SHP77 treated with DMSO at 0.1 percent for 48 hours (cell line): Measurements from ENCODE around the gene CUTA.

Experiments used
- DNase-seq: peaks from one replicate; lab custom pipeline; 2025; lab: John Stamatoyannopoulos, UW

CUTA gene, protein sequence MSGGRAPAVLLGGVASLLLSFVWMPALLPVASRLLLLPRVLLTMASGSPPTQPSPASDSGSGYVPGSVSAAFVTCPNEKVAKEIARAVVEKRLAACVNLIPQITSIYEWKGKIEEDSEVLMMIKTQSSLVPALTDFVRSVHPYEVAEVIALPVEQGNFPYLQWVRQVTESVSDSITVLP

DNA sequence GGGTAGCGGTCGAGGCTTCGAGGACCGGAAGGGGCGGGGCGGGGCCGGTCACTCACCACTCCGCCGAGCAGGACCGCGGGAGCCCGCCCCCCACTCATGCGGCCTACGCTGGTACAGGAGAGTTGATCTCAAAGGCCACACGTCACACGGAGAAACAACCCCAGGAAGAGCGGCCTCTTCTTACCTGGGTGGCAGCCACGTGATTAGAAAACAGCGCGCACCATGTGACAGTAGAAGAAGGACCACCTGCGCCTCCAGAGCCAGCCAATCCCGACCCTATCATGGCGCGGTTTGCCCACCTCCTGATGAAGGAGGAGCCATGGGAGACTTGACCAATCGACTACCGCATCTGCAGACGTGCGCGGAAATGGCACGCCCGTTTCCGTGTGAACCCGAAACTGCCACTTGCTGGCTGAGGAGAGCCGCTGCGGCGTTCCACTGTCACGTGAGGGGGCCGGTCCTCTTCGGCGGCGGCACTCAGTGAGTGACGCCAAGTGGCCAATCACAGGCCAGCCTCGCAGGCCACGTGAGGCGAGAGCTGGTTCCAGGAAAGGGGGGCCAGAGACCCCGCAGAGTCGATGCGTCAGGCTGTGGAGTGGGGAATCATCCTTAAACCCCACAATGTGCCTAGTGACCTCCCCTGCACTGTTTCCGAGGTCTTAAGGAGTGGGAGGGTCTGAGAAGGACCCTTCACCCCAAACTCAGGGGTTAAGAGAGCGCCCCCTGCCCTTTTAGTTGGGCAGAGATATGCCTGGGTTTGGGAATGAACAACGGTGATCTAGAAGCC is at the start of gene CUTA:
CUTA (minus strand) TSS at position 205 of the 787 bp plus-strand sequence; CDS start at position 98, 107 bp downstream.
- DNase-seq, result peak; percentile 96

DNA sequence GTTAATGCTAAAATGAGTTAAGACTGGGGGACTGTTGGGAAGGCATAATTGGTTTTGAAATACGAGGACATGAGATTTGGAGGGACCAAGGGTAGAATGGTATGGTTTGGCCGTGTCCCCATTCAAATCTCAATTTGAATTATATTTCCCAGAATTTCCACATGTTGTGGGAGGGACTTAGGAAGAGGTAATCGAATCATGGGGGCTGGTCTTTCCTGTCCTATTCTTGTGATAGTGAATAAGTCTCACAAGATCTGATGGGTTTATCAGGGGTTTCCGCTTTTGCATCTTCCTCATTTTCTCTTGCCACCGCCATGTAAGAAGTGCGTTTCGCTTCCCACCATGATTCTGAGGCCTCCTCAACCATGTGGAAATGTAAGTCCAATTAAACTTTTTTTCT is 49.2 kb upstream of the CUTA start:
- DNase-seq, result no peak

DNA sequence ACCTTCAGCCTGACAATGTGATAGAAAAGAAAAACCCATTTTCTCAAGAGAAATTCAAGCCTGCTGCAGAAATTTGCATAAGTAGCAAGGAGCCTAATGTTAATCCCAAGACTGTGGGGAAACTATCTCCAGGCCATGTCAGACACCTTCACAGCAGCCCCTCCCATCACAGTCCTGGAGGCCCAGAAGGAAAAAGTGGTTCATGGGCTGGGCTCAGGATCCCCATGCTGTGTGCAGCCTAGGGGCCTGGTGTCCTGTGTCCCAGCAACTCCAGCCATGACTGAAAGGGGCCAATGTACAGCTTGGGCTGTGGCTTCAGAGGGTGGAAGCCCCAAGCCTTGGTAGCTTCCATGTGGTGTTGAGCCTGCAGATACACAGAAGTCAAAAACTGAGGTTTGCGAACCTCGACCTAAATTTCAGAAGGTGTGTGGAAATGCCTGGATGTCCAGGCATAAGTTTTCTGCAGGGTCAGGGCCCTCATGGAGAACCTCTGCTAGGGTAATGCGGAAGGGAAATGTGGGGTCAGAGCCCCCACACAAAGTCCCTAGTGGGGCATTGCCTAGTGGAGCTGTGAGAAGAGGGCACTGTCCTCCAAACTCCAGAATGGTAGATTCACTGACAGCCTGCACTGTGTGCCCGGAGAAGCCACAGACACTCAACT is 48.3 kb upstream of the CUTA start:
- no peak for DNase-seq

DNA sequence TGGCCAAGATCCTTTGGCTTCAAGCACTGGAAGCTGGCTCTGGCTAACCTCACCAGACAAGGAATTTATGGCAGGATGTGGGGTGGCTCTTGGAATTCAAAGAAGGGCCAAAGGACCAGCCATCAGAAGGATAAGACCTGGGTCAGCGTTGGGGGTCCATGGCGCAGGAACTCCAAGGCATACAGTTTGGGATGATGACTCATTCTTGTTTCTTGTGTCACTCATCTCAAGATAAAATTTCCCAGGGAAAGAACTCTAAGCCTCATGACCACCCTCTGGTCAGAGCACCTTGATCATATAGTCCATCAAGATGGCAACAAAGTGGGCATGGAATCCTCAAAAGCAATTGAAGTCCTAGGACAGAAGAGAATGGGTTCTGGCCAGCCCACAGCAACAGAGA is 41.3 kb upstream of the CUTA start:
- DNase-seq, result no peak

DNA sequence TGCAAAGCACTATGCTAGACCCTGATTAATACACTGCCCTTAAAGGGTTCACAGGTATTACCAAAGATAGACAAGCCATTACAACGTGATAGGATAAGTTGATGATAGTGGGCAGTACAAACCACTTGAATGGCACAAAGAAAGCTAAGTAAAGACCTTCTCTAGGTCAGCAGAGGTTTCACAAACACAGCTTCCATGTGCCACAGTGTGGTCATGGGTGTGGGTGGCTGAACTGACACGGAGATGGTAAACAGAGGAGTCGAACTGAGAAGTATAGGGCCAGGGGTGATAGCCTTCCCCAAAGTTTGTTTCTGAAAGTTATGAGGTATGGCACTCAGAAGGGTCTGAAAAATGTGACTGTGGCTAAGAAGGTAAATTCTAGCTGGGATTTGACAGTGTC is 40.8 kb upstream of the CUTA start:
- no peak for DNase-seq

DNA sequence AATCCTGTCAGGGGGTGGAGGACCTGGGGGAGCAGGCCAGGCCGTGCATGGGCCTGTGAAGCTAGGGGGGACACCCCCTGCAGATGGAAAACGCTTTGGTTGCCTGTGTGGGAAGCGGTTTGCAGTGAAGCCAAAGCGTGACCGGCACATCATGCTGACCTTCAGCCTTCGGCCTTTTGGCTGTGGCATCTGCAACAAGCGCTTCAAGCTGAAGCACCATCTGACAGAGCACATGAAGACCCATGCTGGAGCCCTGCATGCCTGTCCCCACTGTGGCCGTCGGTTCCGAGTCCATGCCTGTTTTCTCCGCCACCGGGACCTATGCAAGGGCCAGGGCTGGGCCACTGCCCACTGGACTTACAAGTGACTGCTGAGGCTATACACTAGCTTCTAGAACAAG is 38.2 kb upstream of the CUTA start:
- DNase-seq, result no peak

DNA sequence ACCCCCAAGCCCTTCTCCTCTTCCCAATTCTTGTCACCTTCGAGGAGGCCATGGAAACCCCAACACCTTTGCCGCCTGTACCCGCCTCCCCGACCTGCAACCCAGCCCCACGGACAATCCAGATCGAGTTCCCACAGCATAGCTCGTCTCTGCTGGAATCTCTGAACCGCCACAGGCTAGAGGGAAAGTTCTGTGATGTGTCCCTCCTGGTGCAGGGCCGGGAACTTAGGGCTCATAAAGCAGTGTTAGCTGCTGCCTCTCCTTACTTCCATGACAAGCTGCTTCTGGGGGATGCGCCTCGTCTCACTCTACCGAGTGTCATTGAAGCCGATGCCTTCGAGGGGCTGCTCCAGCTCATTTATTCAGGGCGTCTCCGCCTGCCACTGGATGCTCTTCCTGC is 37.1 kb upstream of the CUTA start:
- DNase-seq, result no peak

DNA sequence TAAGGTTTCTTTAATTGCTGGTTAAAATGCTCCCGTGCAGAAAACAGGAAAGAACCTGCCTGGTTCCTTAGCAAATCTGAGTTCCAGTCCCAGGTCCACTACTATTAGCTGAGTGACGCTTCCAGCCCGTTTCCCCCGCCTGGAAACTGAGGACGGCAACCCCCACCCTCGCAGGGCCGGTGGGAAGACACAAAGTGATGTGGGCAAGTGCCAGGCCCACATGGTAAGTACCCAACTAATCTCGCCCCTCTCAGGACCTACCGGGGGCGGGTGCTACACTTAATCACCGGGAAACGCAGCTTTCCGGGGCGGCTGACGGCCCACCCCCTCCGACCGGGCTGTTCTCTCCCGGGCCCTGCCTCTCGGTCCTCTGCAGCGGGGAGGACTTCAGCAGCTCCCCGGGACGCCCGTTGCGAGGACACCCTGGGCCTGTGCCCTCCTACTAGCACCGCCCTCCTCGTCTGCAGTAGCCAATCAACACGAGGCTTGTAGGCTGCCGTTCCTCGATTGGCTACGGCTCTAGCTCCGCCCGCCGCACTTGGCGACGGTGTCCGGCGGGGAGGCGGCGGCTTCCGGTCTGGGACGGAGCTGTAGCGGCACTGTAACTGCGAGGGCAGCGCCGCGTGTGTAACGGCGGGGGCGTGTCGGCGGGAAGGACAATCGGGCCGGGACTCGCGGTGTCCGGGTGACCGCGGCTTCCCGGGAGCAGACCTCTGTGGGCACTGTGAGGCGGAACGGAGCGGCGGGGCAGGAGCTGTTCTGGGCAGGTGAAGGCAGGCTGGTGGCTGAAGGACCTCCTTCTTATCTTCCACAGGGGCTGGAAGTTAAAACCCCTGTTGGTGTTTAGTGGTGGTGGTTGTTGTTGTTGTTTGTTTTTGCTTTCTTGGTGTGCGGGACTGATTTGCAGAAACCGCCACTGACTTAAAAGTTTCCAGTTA is 36.4 kb upstream of the CUTA start, which contains the start of gene ZBTB9:
ZBTB9 (plus strand) TSS at position 568 of the 938 bp plus-strand sequence. CDS start 525 bp downstream, outside the sequence.
- peak; percentile 94 for DNase-seq

DNA sequence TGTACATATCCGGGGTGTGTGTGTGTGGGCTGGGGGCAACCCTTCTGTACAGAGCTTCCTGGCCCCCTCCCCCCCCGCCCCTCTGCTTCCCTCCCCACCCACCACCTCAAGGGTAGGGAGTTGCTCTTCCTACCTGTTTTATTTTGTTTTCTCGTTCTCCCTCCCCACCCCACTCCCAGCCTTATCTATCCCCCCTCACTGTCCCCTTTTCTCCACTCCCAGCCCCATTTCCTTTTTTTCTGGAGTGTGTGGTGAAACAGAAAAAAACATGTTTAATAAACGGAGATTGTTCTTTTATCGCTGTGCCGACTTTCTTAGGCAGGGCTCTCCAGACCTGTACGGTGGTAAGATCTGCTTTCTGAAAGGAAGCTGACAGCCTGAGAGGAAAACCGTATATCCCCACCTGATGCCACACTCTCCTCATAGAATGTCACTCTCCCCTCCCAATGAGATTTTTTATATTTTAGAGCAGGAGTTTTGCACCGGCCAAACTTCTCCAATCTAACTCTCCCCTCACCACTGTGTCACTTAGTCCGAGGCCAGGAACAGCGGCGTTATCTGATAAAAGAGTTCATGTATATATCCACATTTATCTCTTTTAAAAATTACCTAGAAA is 35.6 kb upstream of the CUTA start:
- no peak for DNase-seq

DNA sequence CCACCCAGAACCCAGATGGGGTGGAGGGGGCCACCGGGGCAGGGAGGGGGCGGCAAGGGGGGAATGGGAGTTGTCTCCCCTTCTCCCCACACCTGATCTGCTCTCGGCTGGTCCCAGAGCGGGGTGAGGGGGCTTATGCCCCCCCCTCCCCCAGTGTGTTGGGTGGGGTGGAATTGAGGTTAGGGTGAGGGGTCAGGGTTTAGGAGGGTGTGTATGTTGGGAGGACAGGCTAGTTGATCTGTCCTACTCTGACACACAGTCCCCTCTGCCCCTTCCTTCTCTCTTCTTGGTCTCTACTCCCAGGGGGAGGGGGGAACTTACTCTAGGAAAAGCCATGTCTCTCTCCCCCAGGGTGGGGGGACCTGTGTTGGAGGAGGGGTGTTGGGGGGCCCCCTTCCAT is 34.6 kb upstream of the CUTA start:
- DNase-seq, result no peak

DNA sequence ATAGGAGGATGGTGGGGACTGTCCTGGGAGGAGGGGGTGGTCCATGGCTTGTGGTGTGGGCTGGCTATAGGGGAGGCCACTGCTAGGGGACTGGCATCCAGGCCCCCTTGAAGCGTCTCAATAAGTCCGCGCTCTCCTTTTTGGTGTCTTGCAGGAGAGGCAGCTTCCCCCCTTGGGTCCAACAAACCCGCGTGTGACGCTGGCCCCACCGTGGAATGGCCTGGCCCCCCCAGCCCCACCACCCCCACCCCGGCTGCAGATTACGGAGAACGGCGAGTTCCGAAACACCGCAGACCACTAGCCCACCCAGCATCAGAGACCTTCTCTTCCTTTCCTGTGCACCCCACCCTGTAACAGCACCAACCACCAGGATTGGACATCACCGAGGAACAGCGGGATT is 33.7 kb upstream of the CUTA start:
- DNase-seq, result no peak

DNA sequence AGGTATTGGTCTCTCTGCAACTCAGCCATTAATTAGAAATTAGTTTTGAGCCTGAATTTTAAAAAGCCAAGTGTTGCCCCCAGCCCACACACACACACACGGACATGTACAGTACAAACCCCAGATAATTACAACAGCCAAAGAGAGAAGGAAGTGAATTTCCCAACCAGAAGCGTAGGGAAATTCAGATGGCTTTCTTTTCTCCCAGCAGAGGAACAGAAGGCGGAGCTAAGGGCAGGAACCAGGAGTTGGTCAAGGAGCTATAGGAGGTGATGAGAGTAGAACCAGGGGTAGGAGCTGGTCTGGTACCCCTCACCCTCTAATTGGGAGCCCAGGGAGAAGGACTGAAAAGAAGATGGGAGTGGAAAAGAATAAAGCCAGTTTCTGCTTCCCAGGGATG is 32.5 kb upstream of the CUTA start:
- DNase-seq, result no peak

DNA sequence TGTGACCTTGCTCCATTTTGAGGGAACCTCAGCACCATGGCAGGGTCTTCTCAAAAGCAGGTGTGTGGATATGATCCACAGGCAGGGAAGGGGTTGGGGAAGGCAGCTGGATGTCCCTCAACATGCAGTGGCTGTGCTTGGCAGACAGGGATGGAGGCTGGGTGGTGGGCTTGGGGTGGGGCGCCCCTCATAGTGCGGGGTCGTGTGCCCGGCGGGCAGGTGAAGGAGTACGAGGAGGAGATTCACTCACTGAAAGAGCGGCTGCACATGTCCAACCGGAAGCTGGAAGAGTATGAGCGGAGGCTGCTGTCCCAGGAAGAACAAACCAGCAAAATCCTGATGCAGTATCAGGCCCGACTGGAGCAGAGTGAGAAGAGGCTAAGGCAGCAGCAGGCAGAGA is 28.4 kb upstream of the CUTA start:
- DNase-seq, result no peak

DNA sequence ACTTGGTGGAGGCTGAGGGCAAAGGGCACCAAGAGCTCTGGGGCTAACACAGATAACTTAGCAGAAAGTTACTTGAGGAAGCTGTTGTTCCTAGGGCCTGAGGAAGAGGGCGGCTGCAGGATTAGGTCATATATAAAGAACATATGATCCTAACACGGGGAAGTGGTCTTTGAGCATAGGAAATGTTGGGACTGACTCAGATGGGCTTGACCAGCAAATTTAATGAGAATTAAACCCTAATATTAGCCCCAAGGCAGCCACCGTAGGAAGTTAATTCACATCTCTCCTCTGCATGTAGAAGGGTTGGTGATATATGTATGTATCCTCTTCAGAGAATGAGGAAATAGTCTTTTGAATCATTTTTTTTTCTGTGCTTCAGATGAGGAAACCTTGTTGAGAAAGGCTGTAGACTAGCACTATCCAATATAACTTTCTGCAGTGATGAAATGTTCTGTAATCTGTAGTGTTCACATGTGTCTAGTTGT is 27.3 kb upstream of the CUTA start:
- no peak for DNase-seq

DNA sequence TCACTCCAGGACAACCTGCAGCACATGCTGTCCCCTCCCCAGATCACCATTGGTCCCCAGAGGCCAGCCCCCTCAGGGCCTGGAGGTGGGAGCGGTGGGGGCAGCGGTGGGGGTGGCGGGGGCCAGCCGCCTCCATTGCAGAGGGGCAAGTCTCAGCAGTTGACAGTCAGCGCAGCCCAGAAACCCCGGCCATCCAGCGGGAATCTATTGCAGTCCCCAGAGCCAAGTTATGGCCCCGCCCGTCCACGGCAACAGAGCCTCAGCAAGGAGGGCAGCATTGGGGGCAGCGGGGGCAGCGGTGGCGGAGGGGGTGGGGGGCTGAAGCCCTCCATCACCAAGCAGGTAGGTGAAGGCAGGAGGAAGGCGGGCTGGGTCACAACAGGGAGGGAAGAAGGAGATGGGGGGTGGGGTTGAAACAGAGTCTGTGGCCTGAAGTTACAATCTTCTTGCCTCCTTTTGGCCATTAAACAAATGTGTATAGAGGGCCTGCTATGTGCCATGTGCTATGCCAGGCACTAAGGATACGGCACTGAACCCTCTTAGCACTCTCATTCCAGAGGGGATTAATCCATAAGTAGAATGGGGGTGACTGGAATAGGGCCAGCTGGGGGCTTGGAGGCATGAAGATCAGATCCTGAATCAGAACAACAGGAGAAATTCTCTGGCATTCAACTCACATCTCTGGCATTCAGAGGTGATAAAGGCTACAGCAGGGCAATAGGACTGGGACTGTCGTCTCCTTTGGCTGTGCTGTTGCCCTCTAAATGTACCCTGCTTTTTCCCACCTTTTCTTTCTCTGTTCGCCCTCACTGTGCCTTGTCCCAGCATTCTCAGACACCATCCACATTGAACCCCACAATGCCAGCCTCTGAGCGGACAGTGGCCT is 26.0 kb upstream of the CUTA start:
- no peak for DNase-seq

DNA sequence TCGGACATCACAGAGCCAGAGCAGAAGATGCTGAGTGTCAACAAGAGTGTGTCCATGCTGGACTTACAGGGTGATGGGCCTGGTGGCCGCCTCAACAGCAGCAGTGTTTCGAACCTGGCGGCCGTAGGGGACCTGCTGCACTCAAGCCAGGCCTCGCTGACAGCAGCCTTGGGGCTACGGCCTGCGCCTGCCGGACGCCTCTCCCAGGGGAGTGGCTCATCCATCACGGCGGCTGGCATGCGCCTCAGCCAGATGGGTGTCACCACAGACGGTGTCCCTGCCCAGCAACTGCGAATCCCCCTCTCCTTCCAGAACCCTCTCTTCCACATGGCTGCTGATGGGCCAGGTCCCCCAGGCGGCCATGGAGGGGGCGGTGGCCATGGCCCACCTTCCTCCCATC is 25.1 kb upstream of the CUTA start:
- DNase-seq, result no peak

DNA sequence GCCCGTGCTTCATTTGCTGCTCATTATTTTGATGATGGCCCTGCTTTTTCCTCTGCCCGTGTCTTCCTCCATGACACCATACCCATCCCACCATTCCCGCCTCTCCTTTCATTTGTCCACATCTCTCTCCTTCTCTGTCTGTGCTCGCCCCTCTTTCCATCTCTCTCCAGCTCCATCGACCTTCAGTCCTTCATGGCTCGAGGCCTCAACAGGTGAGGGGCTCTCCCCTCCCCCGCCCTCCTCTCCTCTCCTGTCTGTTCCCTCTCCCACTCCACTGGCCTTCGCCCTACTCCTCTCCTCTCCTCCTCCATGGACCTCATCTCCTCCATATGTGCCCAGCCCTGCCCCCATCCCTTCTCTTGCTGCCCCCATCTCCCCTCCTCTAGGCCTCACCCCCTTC is 24.4 kb upstream of the CUTA start:
- DNase-seq, result no peak

DNA sequence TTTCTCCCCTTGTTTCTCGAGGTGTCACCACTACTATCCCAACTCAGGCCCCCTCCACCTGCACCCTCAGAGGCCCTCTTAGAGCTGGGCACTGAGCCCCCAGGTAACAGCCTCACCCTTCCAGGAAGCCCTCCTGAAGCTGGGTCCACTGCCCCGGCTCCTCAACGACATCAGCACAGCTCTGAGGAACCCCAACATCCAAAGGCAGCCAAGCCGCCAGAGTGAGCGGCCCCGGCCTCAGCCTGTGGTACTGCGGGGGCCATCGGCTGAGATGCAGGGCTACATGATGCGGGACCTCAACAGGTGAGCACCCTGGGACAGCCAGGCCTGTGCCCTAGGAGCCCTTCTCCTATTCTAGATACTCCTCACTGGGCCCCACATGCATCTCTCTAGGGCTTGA is 23.6 kb upstream of the CUTA start:
- DNase-seq, result no peak

DNA sequence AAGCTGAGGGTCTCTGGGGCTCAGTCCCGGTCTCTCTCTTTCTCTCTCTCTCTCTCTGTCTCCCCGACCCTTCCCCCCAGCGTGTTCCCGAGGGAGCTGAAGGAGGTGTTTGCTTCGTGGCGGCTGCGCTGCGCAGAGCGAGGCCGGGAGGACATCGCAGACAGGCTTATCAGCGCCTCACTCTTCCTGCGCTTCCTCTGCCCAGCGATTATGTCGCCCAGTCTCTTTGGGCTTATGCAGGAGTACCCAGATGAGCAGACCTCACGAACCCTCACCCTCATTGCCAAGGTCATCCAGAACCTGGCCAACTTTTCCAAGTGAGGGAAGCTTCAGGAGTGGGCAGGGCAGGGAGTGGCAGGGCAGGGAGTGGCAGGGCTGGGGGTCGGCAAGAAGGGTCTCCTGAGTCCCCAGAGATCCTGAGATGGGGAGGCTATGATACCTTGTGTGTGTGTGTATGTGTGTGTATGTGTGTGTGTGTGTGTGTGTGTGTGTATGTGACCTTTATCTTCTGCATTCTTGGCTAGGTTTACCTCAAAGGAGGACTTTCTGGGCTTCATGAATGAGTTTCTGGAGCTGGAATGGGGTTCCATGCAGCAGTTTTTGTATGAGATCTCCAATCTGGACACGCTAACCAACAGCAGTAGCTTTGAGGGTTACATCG is 22.9 kb upstream of the CUTA start:
- DNase-seq, result no peak
